GM08714 (cell line): Measurements from ENCODE around the gene LRRC37A3.
"Not testable (repeated sequence)": the region's sequence is repeated elsewhere in the genome, so short reads cannot be mapped to it uniquely, and the experiment has no call there.

Experiments used
- H3K4me3 ChIP-seq: fragments of 200-500 bp; sonication (Bioruptor generic); 2 replicates; pipeline ENCODE4 v1.5.1; 2014; ENCODE audit warnings: mild to moderate bottlenecking, low read length, inconsistent platforms

The LRRC37A3 gene

DNA sequence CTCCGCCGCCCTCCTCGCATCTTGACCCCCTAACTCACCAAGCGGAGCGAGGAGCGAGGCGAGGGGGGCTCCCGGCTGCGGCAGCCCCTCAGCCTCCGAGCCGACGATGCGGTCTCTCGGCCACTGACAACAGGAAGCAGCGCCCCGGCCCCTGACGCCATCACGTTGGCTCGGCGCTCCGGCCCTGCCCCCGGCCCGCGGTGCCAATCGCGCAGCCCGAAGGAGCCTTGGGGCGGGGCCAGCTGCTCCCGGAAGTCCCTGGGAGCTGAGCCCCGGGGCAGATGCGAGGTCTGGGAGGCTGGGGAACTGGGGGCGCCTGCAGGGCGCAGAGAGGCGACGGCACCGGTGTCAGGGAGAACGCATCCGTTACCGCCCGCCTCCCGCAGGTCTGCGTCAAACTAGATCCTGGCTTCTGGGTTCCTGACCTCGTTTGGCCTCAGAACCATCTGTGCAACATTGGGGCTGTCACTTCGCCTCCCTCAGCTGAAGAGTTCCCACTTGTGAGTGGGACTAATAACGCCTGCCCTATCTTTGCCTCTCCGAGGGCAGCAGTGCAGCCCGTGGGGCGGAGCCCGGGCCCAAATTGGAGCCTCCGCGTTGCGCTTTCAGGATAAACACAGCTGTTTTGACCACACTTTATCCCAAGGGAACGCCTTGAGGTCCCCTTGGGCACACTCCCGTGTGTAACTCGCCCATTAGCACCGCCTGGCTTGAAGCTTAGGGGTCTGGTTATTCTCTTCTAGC lies 82.1 kb downstream of the LRRC37A3 start:
- H3K4me3 ChIP-seq = peak overlapping the region; percentile 84

DNA sequence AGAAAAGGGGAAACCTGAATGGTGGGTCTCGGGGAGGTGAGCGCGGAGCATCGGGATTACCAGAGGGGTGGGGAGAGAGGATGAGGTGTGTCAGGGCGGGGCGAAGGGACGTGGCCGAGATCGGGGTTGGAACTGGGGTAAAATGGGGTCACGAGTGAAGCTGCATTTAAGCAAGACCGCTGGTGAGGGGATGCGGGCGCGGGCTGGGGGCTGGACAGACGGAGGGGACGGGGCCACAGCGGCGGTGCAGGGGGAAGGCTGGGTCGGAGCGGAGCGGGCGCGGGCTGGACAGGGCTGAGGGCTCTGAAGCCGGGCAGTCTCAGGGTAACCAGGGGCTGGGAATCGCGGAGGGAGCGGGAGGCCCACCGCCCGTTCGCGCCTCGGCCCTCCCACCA lies 82.7 kb downstream of the LRRC37A3 start:
- H3K4me3 ChIP-seq = peak overlapping the region; percentile 84

DNA sequence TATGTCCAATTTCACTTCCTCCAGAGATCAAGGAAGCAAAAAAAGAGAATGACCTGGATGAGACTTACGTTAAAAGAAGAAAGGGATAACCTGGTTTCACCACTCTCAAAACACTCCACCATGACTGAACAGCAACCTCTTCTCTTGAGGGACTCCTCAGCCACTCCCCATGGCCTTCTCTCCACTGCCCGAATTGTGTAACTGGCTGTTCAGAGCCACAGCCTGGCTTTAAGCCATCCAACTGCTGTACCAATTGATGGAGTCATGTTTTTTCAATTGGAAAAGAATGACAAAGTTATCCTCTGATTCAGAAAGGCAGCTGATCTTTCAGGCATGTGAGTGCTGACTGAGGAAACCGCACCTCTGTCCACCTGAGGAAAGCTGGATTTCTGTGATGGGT lies 85.2 kb downstream of the LRRC37A3 start:
- not testable (repeated sequence) for H3K4me3 ChIP-seq

DNA sequence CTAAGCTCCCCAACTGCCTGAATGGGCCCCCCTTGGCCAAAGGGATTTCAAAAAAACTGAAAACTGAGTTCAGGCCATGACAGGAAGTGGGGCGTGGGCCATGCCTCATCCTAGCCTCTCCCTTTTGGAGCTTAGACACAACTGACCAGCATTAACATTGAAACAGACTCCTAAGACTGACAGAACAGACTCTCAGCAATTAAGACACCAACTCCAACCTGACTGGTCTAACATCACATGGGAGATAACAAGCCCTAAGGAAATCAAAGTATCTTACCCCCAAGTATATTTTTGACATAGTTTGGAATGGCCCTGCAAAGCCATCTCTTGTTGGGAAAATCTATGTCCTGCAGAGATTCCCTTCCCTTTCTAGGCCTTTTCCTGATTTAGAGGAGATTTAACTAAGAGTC lies 88.6 kb downstream of the LRRC37A3 start:
- H3K4me3 ChIP-seq = not testable (repeated sequence)

DNA sequence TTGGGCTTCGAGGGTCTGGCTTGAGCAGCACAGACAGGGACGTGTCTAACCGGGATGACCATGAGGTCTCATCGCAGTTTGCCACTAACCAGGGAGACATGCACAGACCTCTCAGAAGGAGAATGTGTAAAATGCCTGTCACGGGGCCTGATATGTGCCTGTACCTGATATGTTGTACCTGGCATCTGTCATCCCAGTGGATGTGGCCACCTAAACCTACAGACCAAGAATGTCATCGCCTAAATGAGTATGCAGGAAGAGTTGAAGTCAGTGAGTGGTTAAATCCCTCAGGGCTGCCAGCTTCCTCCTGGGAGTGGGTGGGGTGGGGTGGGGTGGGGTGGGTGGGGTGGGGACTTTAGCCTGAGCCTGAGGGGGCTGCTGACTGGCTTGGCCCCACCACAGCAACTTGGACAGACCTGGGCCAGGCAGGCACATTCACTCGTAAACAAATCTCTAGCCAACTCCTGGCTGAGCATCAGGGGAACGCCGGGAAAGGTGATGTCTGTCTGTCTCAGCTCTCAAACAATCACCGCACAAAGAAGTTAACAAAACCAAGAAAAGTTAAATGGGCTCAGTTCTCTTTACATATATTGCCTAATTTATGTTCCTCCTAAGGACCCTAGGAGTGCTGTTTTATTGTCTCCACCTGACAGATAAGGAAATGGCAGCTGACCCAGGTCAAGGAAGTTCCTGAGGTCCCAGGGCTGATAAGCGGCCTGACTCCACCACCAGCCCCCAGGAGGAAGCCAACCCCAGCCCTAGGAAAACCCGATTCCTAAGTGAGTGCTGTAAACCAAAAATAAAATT lies 89.3 kb downstream of the LRRC37A3 start:
- not testable (repeated sequence) for H3K4me3 ChIP-seq

DNA sequence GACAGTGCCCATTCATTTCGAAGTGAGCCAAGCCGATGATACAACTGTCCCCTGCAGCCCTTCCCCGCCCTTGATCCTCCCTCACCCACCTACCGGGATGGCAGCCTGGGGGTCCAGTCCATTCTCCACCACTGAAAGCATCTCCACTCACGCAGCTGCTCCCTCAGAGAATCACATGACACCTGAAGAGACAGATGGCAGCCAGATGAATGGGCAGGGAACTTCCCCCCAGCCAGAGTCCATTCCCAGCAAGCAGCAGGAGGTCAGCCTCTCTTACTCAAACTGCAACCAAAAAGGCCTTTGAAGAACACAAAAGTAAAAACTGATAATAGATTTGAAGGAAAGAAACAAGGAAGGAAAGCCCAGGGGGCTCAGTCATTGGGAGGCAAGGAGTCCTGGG lies 90.2 kb downstream of the LRRC37A3 start:
- not testable (repeated sequence) for H3K4me3 ChIP-seq

DNA sequence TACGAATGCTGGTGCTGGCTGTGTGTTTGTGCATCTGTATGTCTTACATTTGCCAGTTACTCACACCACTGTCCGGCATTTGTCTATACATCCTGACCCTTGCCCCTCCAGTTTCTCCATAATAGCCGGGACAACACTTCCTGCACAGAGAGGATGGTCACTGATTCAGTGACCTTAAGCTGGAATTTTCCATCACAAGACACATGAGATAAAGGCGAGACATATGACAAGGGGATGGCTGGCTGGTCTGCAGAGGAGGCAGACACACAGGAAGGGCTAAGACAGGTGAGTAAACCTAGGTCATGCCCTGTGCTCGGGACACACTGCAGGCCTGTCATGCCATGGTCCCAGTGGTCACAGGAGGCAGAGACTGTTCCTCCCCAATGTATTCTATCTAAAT lies 100.4 kb downstream of the LRRC37A3 start:
- H3K4me3 ChIP-seq = not testable (repeated sequence)

DNA sequence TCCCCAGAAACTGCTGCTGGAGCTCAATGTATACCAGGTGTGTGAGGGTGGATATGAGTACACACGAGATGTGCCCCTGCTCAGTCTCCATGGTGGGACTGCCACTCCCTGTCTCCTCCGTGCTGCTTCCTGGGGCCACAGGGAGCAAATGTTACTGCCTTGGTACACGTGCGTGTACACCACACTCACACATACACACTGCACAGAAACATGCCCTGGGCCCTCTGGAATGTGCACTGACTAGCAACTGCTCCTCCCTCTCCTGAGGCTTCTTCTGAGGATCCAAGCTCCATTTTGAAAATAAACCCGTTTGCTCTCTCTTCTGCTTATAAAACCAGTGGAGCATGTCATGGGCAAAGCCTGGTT lies 103.5 kb downstream of the LRRC37A3 start:
- not testable (repeated sequence) for H3K4me3 ChIP-seq

DNA sequence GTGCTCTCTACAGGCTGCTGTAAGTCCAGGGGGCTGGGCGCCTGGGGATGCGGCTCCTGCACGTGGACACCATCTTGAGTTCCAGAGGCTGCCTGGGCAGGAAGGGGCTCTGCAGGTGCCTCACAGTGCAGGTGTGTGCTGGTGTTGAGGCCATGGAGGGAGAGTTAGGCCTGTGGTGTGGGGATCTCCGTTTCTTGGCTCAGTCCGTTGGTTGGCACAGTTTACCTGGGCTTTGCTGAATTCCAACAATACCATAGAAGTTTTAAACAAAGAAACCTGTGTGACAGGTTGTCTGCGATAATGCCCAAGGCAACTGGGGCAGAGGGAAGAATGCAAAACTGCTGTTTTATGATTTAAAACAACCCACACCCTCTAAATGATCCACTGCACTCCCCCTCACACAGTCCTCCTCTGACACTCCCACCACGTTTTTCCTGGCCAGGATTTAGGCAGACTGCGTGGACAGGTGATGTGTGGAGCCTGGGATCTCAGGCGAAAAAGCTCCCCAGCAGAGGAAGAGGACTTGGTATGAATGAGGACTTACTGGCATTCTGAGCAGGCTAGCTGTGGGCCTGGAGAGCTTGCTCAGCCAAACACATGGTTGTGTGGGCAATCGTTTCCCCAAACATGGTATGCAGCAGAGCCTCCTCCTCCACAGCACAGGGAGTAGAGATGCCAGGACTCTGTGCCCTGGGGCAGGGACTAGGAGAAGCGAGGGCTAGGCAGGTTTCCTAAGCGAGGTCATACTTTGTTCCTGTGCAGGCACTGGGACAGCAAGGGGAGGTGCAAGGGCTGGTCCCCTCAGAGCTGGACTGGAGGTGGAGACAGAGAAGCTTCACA lies 104.1 kb downstream of the LRRC37A3 start:
- H3K4me3 ChIP-seq = not testable (repeated sequence)

DNA sequence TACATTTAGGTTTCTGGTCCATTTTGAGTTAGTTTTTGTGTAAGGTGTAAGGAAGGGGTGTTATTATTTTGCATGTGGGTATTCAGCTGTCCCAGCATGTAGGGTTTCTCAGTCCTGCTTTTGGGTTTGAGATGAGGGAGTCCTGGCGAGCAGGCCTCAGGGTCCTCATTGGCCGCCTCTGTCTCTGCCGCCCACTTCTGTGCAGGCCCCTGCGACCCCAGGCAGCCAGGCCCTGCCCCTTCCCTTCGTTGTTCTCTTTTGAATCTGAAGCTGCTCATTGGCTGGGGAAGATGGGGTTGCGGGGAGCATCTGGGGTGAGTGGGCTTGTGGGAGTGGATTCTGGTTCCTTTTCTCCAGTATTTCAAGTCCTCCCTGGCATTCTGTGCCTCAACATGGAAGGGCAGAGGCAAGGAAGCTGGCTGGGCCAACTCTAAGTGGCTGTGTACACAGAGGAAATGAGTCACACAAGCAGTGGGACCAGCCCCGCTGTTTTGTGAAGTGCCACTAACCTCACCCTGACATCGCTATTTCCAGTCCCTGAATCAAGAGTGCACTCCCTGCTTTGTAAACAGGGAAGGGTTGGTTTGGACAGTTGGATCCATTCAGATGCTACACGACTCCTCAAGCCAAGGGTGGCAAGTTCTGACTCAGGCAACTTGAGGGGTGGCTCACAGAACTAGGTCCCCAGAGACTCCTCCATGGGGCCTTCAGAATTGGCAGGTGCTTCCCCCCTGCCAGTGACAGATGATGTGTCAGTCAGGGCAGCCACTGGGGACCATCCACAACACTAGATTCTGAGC lies 110.9 kb downstream of the LRRC37A3 start:
- not testable (repeated sequence) for H3K4me3 ChIP-seq
